IPS DF 4.7 (cell line): ENCODE measurements around the gene BCDIN3D.
"Not testable (repeated sequence)": the region's sequence is repeated elsewhere in the genome, so short reads cannot be mapped to it uniquely, and the experiment has no call there.

Experiments
- DNase-seq: peaks from one replicate; pipeline ENCODE4 v3.0.0-alpha.2; 2013; ENCODE audit warnings: low spot score; ENCODE audit errors: extremely low read depth

BCDIN3D gene, protein sequence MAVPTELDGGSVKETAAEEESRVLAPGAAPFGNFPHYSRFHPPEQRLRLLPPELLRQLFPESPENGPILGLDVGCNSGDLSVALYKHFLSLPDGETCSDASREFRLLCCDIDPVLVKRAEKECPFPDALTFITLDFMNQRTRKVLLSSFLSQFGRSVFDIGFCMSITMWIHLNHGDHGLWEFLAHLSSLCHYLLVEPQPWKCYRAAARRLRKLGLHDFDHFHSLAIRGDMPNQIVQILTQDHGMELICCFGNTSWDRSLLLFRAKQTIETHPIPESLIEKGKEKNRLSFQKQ

DNA sequence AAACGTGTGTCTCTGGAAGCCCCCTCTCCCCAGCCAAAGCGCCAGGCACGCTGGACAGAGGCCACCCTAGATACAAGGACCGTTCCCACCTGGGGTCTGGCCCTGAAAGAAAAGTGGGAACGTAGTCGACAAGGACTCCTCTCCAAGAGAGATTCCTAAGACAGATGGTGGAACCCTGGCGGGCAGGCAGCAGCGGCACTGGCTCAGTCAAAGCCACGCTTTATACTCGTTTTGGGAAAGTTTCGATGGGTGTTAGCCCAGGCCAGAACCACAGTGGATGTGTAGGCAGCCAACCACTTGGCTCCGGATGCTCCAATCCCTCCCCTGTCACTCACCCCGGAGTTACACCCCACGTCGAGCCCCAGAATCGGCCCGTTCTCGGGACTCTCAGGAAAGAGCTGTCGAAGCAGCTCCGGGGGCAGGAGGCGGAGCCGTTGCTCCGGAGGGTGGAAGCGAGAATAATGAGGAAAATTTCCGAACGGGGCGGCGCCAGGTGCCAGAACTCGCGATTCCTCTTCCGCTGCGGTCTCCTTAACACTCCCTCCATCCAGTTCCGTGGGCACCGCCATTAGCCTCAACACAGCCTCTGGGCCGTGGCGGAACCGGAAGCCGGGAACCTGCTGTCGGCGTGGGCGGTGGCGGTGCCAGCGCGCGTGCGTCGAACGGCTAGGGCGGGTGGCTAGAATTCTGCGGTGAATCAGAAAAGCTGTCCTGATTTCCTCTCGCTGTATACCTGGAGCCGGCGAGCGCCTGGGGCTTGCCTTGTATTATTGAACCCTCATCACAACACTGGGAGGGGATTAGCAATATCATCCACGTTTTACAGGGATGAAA lies at the start of gene BCDIN3D:
Gene BCDIN3D (minus strand): TSS at position 588 of the 834 bp plus-strand sequence. CDS start 19 bp downstream, at position 569.
- no peak for DNase-seq

- DNase-seq, result no peak
Measured at GRCh38 chr12:49892084-49892731, 49.3 kb upstream of the BCDIN3D start.

- no peak for DNase-seq
Measured at GRCh38 chr12:49891476-49891875, 48.6 kb upstream of the BCDIN3D start.

GRCh38 chr12:49891012-49891411 lies 48.1 kb upstream of the BCDIN3D start:
- no peak for DNase-seq

DNA sequence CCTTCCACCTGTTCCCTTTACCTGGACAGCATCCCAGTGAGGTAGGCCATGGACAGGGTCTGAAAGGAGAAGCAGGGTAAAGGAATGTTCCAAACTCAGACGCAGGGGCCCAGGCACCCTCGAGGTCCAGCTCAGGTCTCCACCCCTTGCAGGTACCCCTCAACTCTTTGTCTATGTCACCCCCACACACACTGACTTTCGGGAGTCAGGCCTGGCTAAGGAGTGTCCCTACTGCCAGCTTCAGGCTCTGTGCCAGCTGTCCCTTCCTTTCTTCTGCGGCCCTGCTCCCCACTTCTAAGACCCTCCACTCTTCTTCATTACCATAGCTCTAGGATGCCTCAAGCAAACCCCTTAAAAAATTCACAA lies 47.2 kb upstream of the BCDIN3D start:
- DNase-seq, result no peak

- DNase-seq, result no peak
Measured at GRCh38 chr12:49889361-49890095, 46.6 kb upstream of the BCDIN3D start.

DNA sequence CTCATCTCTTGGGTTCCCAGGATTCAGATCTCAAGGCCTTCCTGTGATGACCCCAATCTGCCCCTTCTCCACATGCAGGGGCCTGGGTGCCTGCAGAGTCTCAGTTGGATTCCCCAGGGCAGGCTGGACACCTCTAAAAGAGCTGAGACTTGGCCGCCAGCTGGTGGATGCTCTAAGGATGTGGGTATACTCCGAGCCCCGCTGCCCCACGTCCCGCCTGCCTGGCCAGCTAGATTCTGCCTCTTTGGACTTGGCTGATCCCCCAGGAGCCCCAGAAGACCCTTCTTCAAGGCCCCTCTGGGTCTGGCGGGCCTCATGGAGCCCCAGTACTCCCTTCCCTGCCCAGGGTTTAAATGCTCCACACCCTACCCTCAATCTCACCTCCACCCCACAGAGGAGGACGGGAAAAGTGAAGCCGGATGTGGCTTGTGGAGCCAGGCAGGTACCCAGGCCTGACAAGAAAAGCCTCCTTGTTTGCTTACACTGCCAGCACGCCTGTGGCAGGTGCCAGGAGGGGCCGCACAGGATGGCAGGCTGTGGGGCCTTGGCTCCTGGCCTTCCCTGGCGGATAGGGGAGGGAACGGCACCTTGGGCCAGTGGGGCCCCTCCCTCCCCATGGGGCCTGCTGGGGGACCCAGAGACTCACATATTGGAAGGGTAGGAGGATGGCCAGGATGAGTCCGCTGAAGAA lies 45.7 kb upstream of the BCDIN3D start:
- no peak for DNase-seq

- DNase-seq, result no peak
Measured at GRCh38 chr12:49887536-49888401, 44.9 kb upstream of the BCDIN3D start.

- DNase-seq, result no peak
Measured at GRCh38 chr12:49887091-49887490, 44.2 kb upstream of the BCDIN3D start.

GRCh38 chr12:49885663-49886461 lies 43.0 kb upstream of the BCDIN3D start:
- no peak for DNase-seq

DNA sequence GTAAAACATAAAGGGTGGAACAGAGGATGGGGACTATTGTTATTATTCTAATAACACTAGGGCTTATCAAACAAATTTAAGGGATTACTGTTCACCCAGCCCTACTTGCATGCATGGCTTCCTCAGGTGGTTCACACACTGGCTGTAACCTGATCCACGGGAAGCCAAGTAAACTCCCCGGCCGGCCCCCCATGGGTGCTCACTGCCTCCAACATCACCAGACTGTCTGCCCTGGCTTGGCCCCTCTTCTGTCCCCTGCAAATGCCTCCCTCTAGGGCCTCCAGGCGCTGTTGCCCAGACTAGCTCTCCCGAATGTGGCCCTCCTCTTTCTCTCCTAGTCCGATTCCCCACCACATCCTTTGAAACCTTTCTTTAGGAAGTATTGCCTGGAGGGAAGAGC lies 42.2 kb upstream of the BCDIN3D start:
- DNase-seq, result no peak

- DNase-seq, result no peak
Measured at GRCh38 chr12:49882851-49883464, 40.1 kb upstream of the BCDIN3D start.

DNA sequence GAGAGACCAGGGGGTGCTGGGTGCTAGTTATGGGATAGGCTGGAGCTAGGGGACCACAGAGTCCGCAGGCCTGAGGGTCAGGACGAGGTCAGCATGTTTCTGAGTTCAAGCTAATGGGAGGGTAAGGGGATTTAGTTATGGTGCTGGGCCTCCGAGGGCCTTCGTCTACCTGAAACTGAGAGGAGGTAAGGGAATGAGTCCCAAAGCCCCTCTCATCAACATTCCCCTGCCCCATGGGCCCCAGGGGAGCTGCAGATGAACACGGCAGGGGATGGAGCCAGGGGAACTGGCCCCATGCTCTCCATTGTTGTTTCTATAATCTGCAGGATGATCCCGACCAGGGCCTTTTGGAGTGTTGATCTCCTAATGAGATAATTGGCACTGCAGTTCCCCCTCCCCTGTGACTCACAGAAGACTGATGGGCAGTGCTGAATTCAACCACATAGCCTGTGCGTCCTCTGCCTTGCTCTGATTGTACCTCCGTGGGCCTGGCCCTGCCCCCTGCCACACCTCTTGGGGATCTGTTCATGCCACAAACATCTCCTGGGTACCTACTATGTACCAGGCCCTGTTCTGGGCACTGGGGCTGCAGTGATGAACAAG lies 39.4 kb upstream of the BCDIN3D start:
- DNase-seq, result no peak

DNA sequence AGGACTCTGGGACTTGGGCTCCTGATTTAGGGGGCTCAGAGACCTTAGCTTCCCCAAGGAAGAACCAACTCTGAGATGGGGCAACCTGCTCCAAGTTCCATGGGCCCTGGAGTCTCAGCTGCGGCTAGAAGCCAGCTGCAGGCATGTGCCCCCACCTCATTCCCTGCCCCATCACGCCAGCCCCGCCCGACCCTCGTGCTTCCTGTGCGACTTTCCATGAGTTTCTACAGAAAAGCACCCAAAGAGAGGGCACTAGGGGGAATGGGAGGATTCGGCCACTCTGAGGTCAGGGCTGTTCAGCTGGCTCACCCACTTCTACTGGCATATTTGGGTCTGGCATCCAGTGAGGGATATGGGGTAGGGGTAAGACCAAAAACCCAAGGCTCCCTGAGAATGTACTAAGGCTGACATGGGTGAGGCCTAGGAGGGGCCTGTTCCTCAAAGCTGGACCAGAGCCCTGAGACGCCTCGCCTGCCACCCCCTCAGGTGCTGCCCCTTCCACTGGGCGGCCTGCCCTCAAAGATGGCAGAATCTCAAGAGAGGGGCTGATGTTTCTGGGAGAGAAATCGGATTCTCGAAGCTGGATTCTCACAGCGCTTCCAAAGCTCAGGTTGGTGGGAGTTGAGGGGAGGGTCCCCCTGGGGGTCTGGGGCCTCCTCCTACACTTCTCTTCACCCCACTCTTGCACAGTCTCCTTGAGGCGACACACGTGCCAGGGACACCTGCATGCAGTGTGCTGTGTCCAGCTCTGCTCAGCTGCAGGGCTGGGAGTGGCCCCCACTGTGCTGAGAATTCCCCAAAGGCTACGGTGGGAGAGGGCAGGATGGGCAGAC lies 38.7 kb upstream of the BCDIN3D start:
- no peak for DNase-seq

DNA sequence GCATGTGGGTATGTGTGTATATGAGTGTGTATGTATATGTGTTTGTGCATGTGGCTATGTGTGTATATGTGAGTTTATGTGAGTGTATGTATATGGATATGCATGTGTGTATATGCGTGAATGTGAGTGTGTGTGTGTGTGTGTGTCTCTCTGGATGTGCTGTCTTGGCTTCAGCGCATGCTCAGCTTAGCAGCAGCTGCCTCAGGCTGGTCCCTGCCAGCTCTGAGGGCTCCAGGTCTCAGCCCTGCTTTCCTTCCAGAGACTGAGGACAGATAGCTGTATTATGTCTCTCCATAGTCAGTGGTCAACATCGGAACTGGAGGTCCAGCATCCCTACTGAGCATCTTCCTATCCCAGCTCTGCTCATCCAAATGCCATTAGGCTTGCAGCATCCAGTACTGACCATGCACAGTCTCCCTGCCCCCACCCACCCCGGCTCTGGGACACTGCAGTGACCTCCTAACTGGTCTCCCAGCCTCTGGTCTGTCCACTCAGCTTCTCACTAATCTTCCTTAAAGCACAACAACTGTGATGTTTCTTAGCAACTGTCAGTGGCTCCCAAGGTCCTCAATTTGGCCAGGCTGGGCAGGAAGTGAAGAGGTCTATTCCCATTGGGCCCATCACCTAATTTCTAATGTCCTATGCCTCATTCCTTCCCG lies 38.0 kb upstream of the BCDIN3D start:
- no peak for DNase-seq

DNA sequence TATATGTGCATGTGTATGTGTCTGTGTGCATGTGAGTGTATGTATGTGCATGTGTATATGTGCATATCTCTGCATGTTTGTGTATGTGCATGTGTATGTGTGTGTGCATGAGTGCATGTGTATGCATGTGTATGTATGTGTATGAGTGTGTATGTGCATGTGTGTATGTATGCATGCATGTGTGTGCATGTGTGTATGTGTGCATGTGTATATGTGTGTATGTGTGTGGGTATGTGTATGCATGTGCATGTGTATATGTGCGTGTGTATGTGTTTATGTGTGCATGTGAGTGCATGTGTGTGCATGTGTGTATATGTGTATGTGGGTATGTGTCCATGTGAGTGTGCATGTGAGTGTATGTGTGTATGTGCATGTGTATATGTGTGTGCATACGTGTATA lies 36.2 kb upstream of the BCDIN3D start:
- DNase-seq, result not testable (repeated sequence)

DNA sequence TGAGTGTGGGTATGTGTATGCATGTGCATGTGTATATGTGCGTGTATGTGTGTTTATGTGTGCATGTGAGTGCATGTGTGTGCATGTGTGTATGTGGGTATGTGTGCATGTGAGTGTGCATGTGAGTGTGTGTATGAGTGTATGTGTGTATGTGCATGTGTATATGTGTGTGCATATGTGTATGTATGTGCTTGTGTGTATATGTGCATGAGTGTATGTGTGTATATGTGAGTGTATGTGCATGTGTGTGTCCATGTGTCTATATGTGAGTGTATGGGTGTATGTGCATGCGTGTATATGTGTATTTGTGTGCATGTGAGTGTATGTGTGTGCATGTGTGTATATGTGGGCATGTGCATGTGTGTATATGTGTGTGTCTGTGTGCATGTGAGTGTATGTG lies 35.1 kb upstream of the BCDIN3D start:
- DNase-seq, result no peak
